Measurements from ENCODE around the gene PI16. TPM values are rescaled to one million over a fixed set of nuclear protein-coding genes. Genes with fewer than 3 reads are reported as not detected.

PI16 gene
- total RNA-seq, 1 donor from 2014 or later: not detected

DNA sequence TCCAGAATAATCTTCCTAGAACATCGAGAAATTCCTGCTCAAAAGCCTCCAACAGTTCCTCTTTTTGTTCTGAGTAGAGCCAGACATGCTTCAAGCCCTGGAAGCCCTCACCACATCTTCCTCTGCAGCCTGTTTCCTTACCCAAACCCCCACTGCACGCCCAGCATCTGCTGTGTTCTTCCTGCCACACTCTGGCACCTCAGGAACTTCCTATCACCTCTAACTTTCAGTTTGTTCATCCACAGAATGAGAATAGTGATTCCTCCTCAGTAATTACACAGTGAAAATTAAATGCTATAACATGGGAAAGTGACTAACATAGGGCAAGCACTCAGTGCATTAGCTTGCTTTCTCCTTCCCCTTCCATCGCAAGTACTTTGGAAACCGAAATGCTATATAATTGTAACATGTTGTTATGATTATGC lies 42.5 kb upstream of the PI16 start:
- Mint-ChIP-seq H3K27ac (ENCODE audit: unreplicated experiment) (peak overlapping the region; percentile 76), H3K4me3 (ENCODE audit: unreplicated experiment) (no peak overlapping the region), H3K27me3 (ENCODE audit: unreplicated experiment) (no peaks in the 10 kb centered on the region)

DNA sequence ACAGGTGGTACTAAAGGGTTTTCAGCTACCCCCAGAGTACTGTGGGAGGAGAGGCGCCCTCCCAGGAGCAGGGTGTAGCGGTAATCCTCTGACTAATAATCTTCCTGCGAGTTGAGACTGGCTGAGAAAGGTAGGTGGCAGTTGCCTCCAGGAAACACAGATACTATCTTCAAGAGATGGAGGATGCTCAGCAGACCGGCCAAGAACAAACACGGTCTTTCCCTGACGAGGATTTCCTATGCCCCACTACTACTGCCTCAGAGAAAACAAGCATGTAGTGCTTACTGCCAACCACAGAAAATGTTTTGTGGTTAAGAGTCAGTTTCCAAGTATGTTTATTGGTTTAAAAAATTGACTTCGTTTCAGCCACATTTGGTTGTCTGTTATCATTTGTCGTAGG lies 42.0 kb upstream of the PI16 start:
- no peak for DNase-seq (ENCODE audit: extremely low spot score, unreplicated experiment)
- peaks cover 35% of the 10 kb centered on the region for H3K4me1 Mint-ChIP-seq (ENCODE audit: unreplicated experiment)
- TF ChIP-seq, protein P1, sequence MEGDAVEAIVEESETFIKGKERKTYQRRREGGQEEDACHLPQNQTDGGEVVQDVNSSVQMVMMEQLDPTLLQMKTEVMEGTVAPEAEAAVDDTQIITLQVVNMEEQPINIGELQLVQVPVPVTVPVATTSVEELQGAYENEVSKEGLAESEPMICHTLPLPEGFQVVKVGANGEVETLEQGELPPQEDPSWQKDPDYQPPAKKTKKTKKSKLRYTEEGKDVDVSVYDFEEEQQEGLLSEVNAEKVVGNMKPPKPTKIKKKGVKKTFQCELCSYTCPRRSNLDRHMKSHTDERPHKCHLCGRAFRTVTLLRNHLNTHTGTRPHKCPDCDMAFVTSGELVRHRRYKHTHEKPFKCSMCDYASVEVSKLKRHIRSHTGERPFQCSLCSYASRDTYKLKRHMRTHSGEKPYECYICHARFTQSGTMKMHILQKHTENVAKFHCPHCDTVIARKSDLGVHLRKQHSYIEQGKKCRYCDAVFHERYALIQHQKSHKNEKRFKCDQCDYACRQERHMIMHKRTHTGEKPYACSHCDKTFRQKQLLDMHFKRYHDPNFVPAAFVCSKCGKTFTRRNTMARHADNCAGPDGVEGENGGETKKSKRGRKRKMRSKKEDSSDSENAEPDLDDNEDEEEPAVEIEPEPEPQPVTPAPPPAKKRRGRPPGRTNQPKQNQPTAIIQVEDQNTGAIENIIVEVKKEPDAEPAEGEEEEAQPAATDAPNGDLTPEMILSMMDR (IDR thresholded peaks at IDR 0.05): peak; percentile 13
- H3K9me3 Mint-ChIP-seq (ENCODE audit: unreplicated experiment): no peaks in the 10 kb centered on the region
- H3K27ac Mint-ChIP-seq (ENCODE audit: unreplicated experiment): peak overlapping the region; percentile 76
- peaks cover 42% of the 10 kb centered on the region for H3K36me3 Mint-ChIP-seq (ENCODE audit: unreplicated experiment)
- H3K27me3 Mint-ChIP-seq (ENCODE audit: unreplicated experiment): no peaks in the 10 kb centered on the region
- no peak overlapping the region for H3K4me3 Mint-ChIP-seq (ENCODE audit: unreplicated experiment)

More for the DNA sequence above, 42.5 kb upstream of the PI16 start:
- TF ChIP-seq, protein P1 (IDR thresholded peaks at IDR 0.05): no peak
- no peak for DNase-seq (ENCODE audit: extremely low spot score, unreplicated experiment)
- Mint-ChIP-seq H3K9me3 (ENCODE audit: unreplicated experiment) (no peaks in the 10 kb centered on the region), H3K4me1 (ENCODE audit: unreplicated experiment) (peaks cover 30% of the 10 kb centered on the region), H3K36me3 (ENCODE audit: unreplicated experiment) (peaks cover 43% of the 10 kb centered on the region)

DNA sequence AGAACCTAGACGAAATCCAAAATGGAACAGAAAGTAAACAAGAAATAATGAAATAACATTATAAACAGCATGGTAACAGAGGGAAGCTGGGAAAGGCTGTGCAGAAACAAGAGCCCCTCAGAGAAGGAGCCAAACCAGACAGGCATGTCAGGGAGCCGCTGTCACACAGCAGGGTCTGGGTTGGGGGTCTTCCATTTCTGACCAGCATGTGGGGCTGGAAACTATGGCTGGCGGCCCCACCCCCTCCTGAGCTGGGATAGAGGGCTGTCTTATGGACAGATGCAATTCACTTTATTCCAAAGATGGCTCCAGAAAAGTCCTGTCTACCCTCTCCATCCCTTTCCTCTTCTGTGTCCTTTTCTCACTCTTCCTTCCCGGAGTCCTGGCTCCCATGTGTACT lies 41.5 kb upstream of the PI16 start:
- H3K36me3 Mint-ChIP-seq (ENCODE audit: unreplicated experiment): peaks cover 41% of the 10 kb centered on the region
- DNase-seq (ENCODE audit: extremely low spot score, unreplicated experiment): no peak
- no peak overlapping the region for H3K4me3 Mint-ChIP-seq (ENCODE audit: unreplicated experiment)
- H3K27me3 Mint-ChIP-seq (ENCODE audit: unreplicated experiment): no peaks in the 10 kb centered on the region
- peak overlapping the region; percentile 76 for H3K27ac Mint-ChIP-seq (ENCODE audit: unreplicated experiment)
- H3K4me1 Mint-ChIP-seq (ENCODE audit: unreplicated experiment): peaks cover 37% of the 10 kb centered on the region
- H3K9me3 Mint-ChIP-seq (ENCODE audit: unreplicated experiment): no peaks in the 10 kb centered on the region
- TF ChIP-seq, protein P1 (IDR thresholded peaks at IDR 0.05): no peak

DNA sequence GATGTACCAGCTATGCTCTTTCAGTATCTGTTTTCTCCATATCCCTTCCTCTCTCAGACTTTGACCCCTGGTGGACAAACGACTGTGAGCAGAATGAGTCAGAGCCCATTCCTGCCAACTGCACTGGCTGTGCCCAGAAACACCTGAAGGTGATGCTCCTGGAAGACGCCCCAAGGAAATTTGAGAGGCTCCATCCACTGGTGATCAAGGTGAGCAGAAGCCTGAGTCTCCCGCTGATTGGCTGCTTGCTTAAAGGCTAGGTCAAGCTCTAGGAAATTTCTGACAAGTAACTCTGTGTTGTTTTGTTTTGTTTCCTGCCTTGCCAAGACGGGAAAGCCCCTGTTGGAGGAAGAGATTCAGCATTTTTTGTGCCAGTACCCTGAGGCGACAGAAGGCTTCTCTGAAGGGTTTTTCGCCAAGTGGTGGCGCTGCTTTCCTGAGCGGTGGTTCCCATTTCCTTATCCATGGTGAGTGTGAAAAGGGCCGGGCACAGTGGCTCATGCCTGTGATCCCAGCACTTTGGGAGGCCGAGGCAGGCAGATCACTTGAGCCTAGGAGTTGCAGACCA lies 40.2 kb upstream of the PI16 start:
- TF ChIP-seq, protein P1 (IDR thresholded peaks at IDR 0.05): peak; percentile 34
- Mint-ChIP-seq H3K36me3 (ENCODE audit: unreplicated experiment) (peaks cover 36% of the 10 kb centered on the region), H3K27me3 (ENCODE audit: unreplicated experiment) (no peaks in the 10 kb centered on the region), H3K27ac (ENCODE audit: unreplicated experiment) (peak overlapping the region; percentile 19), H3K4me1 (ENCODE audit: unreplicated experiment) (peaks cover 41% of the 10 kb centered on the region), H3K4me3 (ENCODE audit: unreplicated experiment) (no peak overlapping the region), H3K9me3 (ENCODE audit: unreplicated experiment) (no peaks in the 10 kb centered on the region)
- no peak for DNase-seq (ENCODE audit: extremely low spot score, unreplicated experiment)

DNA sequence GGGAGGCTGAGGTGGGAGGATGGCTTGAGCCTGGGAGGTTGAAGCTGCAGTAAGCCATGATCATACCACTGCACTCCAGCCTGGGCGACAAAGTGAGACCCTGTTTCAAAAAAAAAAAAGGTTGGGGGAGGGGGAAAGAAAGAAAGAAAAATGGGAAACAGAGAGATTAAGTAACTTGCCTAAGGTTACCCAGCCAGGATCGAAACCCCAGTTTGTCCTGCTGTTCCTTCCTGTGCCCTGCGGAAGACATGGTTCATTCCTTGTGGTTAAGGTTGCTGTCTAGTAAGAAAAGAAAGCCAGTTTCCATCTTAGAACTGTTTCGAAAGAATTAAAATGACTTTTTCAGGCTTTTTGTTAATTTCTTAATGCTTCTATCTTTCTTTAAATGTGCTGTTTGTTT lies 38.9 kb upstream of the PI16 start:
- Mint-ChIP-seq H3K36me3 (ENCODE audit: unreplicated experiment) (peaks cover 35% of the 10 kb centered on the region), H3K4me3 (ENCODE audit: unreplicated experiment) (no peak overlapping the region), H3K27ac (ENCODE audit: unreplicated experiment) (no peak overlapping the region), H3K4me1 (ENCODE audit: unreplicated experiment) (peaks cover 46% of the 10 kb centered on the region), H3K27me3 (ENCODE audit: unreplicated experiment) (no peaks in the 10 kb centered on the region), H3K9me3 (ENCODE audit: unreplicated experiment) (no peaks in the 10 kb centered on the region)
- no peak for DNase-seq (ENCODE audit: extremely low spot score, unreplicated experiment)
- TF ChIP-seq, protein P1 (IDR thresholded peaks at IDR 0.05): no peak

Data from osteocyte (in vitro differentiated cells).